Inferior parietal cortex (tissue), 1 donor: ENCODE measurements around the gene SCAP.
A peak's percentile ranks its signal among the peaks of the same experiment; 100 is the strongest.

Experiments used
- DNase-seq: peaks from one replicate; pipeline ENCODE4 v3.0.0-alpha.2; 2016; ENCODE audit errors: extremely low spot score

SCAP gene

DNA sequence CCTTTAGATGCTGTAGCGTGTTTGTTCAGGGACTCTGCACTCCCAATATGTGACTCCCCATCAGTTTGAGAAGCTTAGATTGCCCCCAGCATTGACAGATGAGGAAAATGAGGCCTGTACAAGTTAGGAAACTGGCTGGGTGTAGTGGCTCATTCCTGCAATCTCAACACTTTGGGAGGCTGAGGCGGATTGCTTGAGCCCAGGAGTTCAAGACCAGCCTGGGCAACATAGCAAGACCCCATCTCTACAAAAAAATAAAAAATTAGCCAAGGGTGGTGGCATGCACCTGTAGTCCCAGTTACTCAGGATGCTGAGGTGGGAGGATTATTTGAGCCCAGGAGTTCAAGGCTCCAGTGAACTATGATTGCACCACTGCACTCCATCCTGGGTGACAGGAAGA is 108.9 kb downstream of the SCAP start:
- DNase-seq = no peak

GRCh38 chr3:47365213-47366153 is 110.3 kb downstream of the SCAP start:
- DNase-seq = peak; percentile 29
